Mesenchymal stem cell (in vitro differentiated cells and primary cell): ENCODE measurements around the gene CTSZ.
A peak's percentile ranks its signal among the peaks of the same experiment; 100 is the strongest.

Experiments used
- DNase-seq: peaks from one replicate; pipeline ENCODE4 v3.0.0-alpha.2; 2013
- H2AFZ ChIP-seq: one replicate; pipeline ENCODE4 v1.6.1; 2013; ENCODE audit warnings: low read depth, mild to moderate bottlenecking, control low read depth, inconsistent platforms, low read length, moderate library complexity
- H2AK5ac ChIP-seq: 2 replicates; pipeline ENCODE4 v1.6.1; 2013; ENCODE audit warnings: low read length, moderate library complexity, mild to moderate bottlenecking, inconsistent platforms; ENCODE audit not compliant: severe bottlenecking
- H2BK120ac ChIP-seq: one replicate; pipeline ENCODE4 v1.6.1; 2013; ENCODE audit warnings: low read depth, mild to moderate bottlenecking, inconsistent platforms, low read length, moderate library complexity
- H2BK12ac ChIP-seq, 2 experiments: one replicate each; pipeline ENCODE4 v1.6.1; 2013; ENCODE audit warnings: inconsistent platforms in 2 of 2, low read length in 2 of 2, mild to moderate bottlenecking in 2 of 2, moderate library complexity in 2 of 2, control low read depth in 1 of 2
- H2BK15ac ChIP-seq: one replicate; pipeline ENCODE4 v1.6.1; 2013; ENCODE audit warnings: mild to moderate bottlenecking, low read depth, inconsistent platforms; ENCODE audit not compliant: poor library complexity, severe bottlenecking
- H2BK5ac ChIP-seq: 2 replicates; pipeline ENCODE4 v1.6.1; 2013; ENCODE audit warnings: low read depth, mild to moderate bottlenecking, low read length, control low read depth, inconsistent platforms; ENCODE audit not compliant: poor library complexity, severe bottlenecking
- H3K14ac ChIP-seq, 2 experiments: one replicate each; pipeline ENCODE4 v1.6.1; 2013; ENCODE audit warnings: inconsistent platforms in 2 of 2, low read length in 2 of 2, control low read depth in 1 of 2, mild to moderate bottlenecking in 1 of 2, moderate library complexity in 1 of 2
- H3K18ac ChIP-seq, 2 experiments: one replicate each; pipeline ENCODE4 v1.6.1; 2013; ENCODE audit warnings: inconsistent platforms in 2 of 2, low read length in 2 of 2, control low read depth in 1 of 2, low read depth in 1 of 2, mild to moderate bottlenecking in 1 of 2
- H3K23ac ChIP-seq, 2 experiments: one replicate each; pipeline ENCODE4 v1.6.1; 2013; ENCODE audit warnings: inconsistent platforms in 2 of 2, low read length in 2 of 2, mild to moderate bottlenecking in 2 of 2, moderate library complexity in 2 of 2, control low read depth in 1 of 2
- H3K27ac ChIP-seq: 2 replicates; pipeline ENCODE4 v1.5.1; 2013; ENCODE audit warnings: mild to moderate bottlenecking, moderate library complexity, low read length, control low read depth, inconsistent platforms; ENCODE audit not compliant: poor library complexity, severe bottlenecking
- H3K27me3 ChIP-seq, 2 experiments: 2 replicates each; pipeline versions ENCODE4 v1.6.1 to v1.7.0; 2013; ENCODE audit warnings: low read length in 2 of 2, mild to moderate bottlenecking in 2 of 2, moderate library complexity in 2 of 2, control low read depth in 1 of 2, inconsistent platforms in 1 of 2; ENCODE audit not compliant: control insufficient read depth in 1 of 2, insufficient read depth in 1 of 2
- H3K36me3 ChIP-seq, 2 experiments: 2 replicates each; pipeline versions ENCODE4 v1.6.1 to v1.7.0; 2013; ENCODE audit warnings: low read length in 2 of 2, control low read depth in 1 of 2, inconsistent platforms in 1 of 2, low read depth in 1 of 2, mild to moderate bottlenecking in 1 of 2; ENCODE audit not compliant: insufficient read depth in 2 of 2, control insufficient read depth in 1 of 2
- H3K4ac ChIP-seq, 2 experiments: one replicate each; pipeline ENCODE4 v1.6.1; 2013; ENCODE audit warnings: inconsistent platforms in 2 of 2, low read length in 2 of 2, mild to moderate bottlenecking in 2 of 2, moderate library complexity in 2 of 2, control low read depth in 1 of 2, low read depth in 1 of 2
- H3K4me1 ChIP-seq: 2 replicates; pipeline ENCODE4 v1.6.1; 2013; ENCODE audit warnings: low read depth, low read length, control low read depth; ENCODE audit not compliant: control insufficient read depth, insufficient read depth
- H3K4me2 ChIP-seq: 2 replicates; pipeline ENCODE4 v1.6.1; 2013; ENCODE audit warnings: low read length, mild to moderate bottlenecking, inconsistent platforms; ENCODE audit not compliant: poor library complexity, severe bottlenecking
- H3K4me3 ChIP-seq, 2 experiments: 2 replicates each; pipeline versions ENCODE4 v1.5.1 to v1.7.0; 2013; ENCODE audit warnings: low read length in 2 of 2, mild to moderate bottlenecking in 2 of 2, control low read depth in 1 of 2, low read depth in 1 of 2; ENCODE audit not compliant: insufficient read depth in 1 of 2
- H3K79me1 ChIP-seq: replicated peaks from 2 replicates; pipeline ENCODE4 v1.6.1; 2013; ENCODE audit warnings: mild to moderate bottlenecking, control low read depth, low read length, inconsistent platforms; ENCODE audit not compliant: poor library complexity, severe bottlenecking
- H3K9ac ChIP-seq: 2 replicates; pipeline ENCODE4 v1.7.0; 2013; ENCODE audit warnings: mild to moderate bottlenecking, low read length, moderate library complexity
- H3K9me3 ChIP-seq: 2 replicates; pipeline ENCODE4 v1.7.0; 2013; ENCODE audit warnings: mild to moderate bottlenecking, low read length; ENCODE audit not compliant: control insufficient read depth
- H4K8ac ChIP-seq: one replicate; pipeline ENCODE4 v1.6.1; 2013; ENCODE audit warnings: inconsistent platforms, mild to moderate bottlenecking, low read length, moderate library complexity
- H4K91ac ChIP-seq: one replicate; pipeline ENCODE4 v1.6.1; 2013; ENCODE audit warnings: mild to moderate bottlenecking, low read length, inconsistent platforms
- WGBS: methylation state at CpG from one replicate; pipeline ENCODE4 v1.1.7; 2013; ENCODE audit warnings: mixed read lengths; 5-methylcytosine and 5-hydroxymethylcytosine counted together

CTSZ gene

GRCh38 chr20:59006167-59006863 lies 739 bp downstream of the CTSZ start:
- no peaks in the 10 kb centered on the region for H3K27me3 ChIP-seq
- peak overlapping the region in 1 of 2 experiments; percentile 14 for H3K14ac ChIP-seq
- peak overlapping the region; percentile 93 for H3K9ac ChIP-seq
- H3K18ac ChIP-seq: peak overlapping the region; percentile 34 to 81
- H2BK5ac ChIP-seq: no peak overlapping the region
- no peak overlapping the region for H3K23ac ChIP-seq
- peaks cover 18 to 37% of the 10 kb centered on the region in 2 experiments for H3K36me3 ChIP-seq
- peak overlapping the region; percentile 3 to 58 for H2BK12ac ChIP-seq
- H2AK5ac ChIP-seq: peak overlapping the region; percentile 60
- WGBS: 75% methylated on average over 29 of the region's 29 CpGs
- H2BK120ac ChIP-seq: peak overlapping the region; percentile 64
- H3K27ac ChIP-seq: no peak overlapping the region
- peak overlapping the region; percentile 62 for H3K4me2 ChIP-seq
- H3K79me1 ChIP-seq: peaks cover 34% of the 10 kb centered on the region
- no peaks in the 10 kb centered on the region for H3K9me3 ChIP-seq
- DNase-seq: no peak
- H3K4me3 ChIP-seq: peak overlapping the region; percentile 58 to 91
- H4K91ac ChIP-seq: peak overlapping the region; percentile 76
- peak overlapping the region; percentile 87 for H4K8ac ChIP-seq
- H3K4ac ChIP-seq: peak overlapping the region; percentile 55 to 75
- peaks cover 45% of the 10 kb centered on the region for H3K4me1 ChIP-seq
- peak overlapping the region; percentile 92 for H2AFZ ChIP-seq
- H2BK15ac ChIP-seq: peak overlapping the region; percentile 85

GRCh38 chr20:59005523-59006166 lies 1.4 kb downstream of the CTSZ start:
- 97% methylated on average over 3 of the region's 3 CpGs for WGBS
- Histone ChIP-seq H3K18ac (no peak overlapping the region), H3K9ac (peak overlapping the region; percentile 93), H3K4me3 (peak overlapping the region in 1 of 2 experiments; percentile 91), H2AFZ (no peak overlapping the region), H3K14ac (no peak overlapping the region), H3K27me3 (no peaks in the 10 kb centered on the region), H3K36me3 (peaks cover 23 to 43% of the 10 kb centered on the region in 2 experiments), H3K4me1 (peaks cover 39% of the 10 kb centered on the region), H3K4me2 (peak overlapping the region; percentile 62), H4K8ac (peak overlapping the region; percentile 7), H2BK15ac (no peak overlapping the region), H3K79me1 (peaks cover 35% of the 10 kb centered on the region), H2BK120ac (no peak overlapping the region), H3K4ac (no peak overlapping the region), H3K23ac (no peak overlapping the region), H2AK5ac (peak overlapping the region; percentile 27), H2BK5ac (no peak overlapping the region), H2BK12ac (no peak overlapping the region), H3K27ac (no peak overlapping the region), H4K91ac (no peak overlapping the region), H3K9me3 (no peaks in the 10 kb centered on the region)
- DNase-seq: no peak

- Histone ChIP-seq H2BK12ac (no peak overlapping the region), H3K14ac (no peak overlapping the region), H3K36me3 (peaks cover 27 to 48% of the 10 kb centered on the region in 2 experiments), H3K9ac (no peak overlapping the region), H3K9me3 (no peaks in the 10 kb centered on the region), H2BK15ac (no peak overlapping the region), H4K91ac (no peak overlapping the region), H3K27ac (no peak overlapping the region), H4K8ac (no peak overlapping the region), H3K18ac (no peak overlapping the region), H3K4me2 (no peak overlapping the region), H3K4ac (no peak overlapping the region), H3K4me1 (peaks cover 34% of the 10 kb centered on the region), H3K23ac (no peak overlapping the region), H2AK5ac (no peak overlapping the region), H3K4me3 (peak overlapping the region in 1 of 2 experiments; percentile 91), H2BK120ac (no peak overlapping the region), H2BK5ac (no peak overlapping the region), H2AFZ (no peak overlapping the region), H3K79me1 (peaks cover 37% of the 10 kb centered on the region), H3K27me3 (no peaks in the 10 kb centered on the region)
- no peak for DNase-seq
- WGBS: 93% methylated on average over 17 of the region's 17 CpGs
These were observed 2.1 kb downstream of the CTSZ start for GRCh38 chr20:59004763-59005522.

GRCh38 chr20:59004493-59004762 lies 2.6 kb downstream of the CTSZ start:
- Histone ChIP-seq H2BK15ac (no peak overlapping the region), H3K4me3 (no peak overlapping the region), H3K9me3 (no peaks in the 10 kb centered on the region), H3K79me1 (peaks cover 37% of the 10 kb centered on the region), H3K36me3 (peaks cover 29 to 50% of the 10 kb centered on the region in 2 experiments), H2BK5ac (no peak overlapping the region), H2BK12ac (no peak overlapping the region), H3K4ac (no peak overlapping the region), H2BK120ac (no peak overlapping the region), H2AFZ (no peak overlapping the region), H3K27me3 (no peaks in the 10 kb centered on the region), H3K9ac (no peak overlapping the region), H3K4me1 (peaks cover 34% of the 10 kb centered on the region), H2AK5ac (no peak overlapping the region), H3K27ac (no peak overlapping the region), H3K18ac (no peak overlapping the region), H4K91ac (no peak overlapping the region), H3K14ac (no peak overlapping the region), H3K23ac (no peak overlapping the region), H4K8ac (no peak overlapping the region), H3K4me2 (no peak overlapping the region)
- DNase-seq: no peak
- WGBS: 92% methylated on average over 4 of the region's 4 CpGs
